ENCODE data around the gene GYS1. TPM values are rescaled to one million over a fixed set of nuclear protein-coding genes. Genes with fewer than 3 reads are reported as not detected.
A peak's percentile ranks its signal among the peaks of the same experiment; 100 is the strongest.
"Not testable (repeated sequence)": the region's sequence is repeated elsewhere in the genome, so short reads cannot be mapped to it uniquely, and the experiment has no call there.

The GYS1 gene
- total RNA-seq (ENCODE audit: low replicate concordance), result 17.7 and 38.7 TPM in 2 replicates

- peak within 1 kb of the TSS; percentile 53 for H2AFZ ChIP-seq (replicated peaks)
Measured at GRCh38 chr19:48993175-48994034, at the start of gene GYS1, which contains the start of gene RUVBL2. Gene GYS1 (minus strand): TSS chr19:48993309. CDS start chr19:48993112, 197 bp downstream. Gene RUVBL2 (plus strand): TSS chr19:48993887. CDS start chr19:48993912, 25 bp downstream.

GRCh38 chr19:49042666-49043065 lies 49.6 kb upstream of the GYS1 start:
- not testable (repeated sequence) for H3K27me3 Mint-ChIP-seq (ENCODE audit: insufficient read depth, low read depth); H3F3A ChIP-seq (ENCODE audit: low read depth); H3K4me1 ChIP-seq; H3K36me3 Mint-ChIP-seq; H3K9me3 ChIP-seq (ENCODE audit: low read depth); H3K27me3 ChIP-seq; H2AFZ ChIP-seq (replicated peaks); H3K36me3 ChIP-seq; H3K79me2 ChIP-seq (ENCODE audit: low read depth); H3K27ac ChIP-seq; H4K20me1 ChIP-seq (ENCODE audit: low read depth); H3K4me3 ChIP-seq; H3K9ac ChIP-seq; H3K4me1 Mint-ChIP-seq; H3K4me3 Mint-ChIP-seq; H3K9me3 Mint-ChIP-seq; DNase-seq (ENCODE audit: low spot score); H3K27ac Mint-ChIP-seq; H3K4me2 ChIP-seq

More at GRCh38 chr19:48993175-48994034, at the start of gene GYS1, which contains the start of gene RUVBL2:
- Mint-ChIP-seq H3K27ac (peak within 1 kb of the TSS; percentile 96), H3K27me3 (ENCODE audit: insufficient read depth, low read depth) (peaks cover 4% of the 10 kb centered on the region), H3K36me3 (peaks cover 9% of the 10 kb centered on the region), H3K9me3 (no peaks in the 10 kb centered on the region), H3K4me3 (peak within 1 kb of the TSS; percentile 100), H3K4me1 (peaks cover 22% of the 10 kb centered on the region)
- H3K4me3 ChIP-seq, result peak within 1 kb of the TSS; percentile 91
- no peaks in the 10 kb centered on the region for H3K9me3 ChIP-seq (ENCODE audit: low read depth)
- H3K4me1 ChIP-seq, result peaks cover 16% of the 10 kb centered on the region
- peaks cover 29% of the 10 kb centered on the region for H4K20me1 ChIP-seq (ENCODE audit: low read depth)
- TF ChIP-seq CTCF (IDR thresholded peaks at IDR 0.05) (peak; percentile 91), EZH2 (IDR thresholded peaks at IDR 0.05) (no peak), EZH2phosphoT487 (IDR thresholded peaks at IDR 0.05) (no peak)
- H3F3A ChIP-seq (ENCODE audit: low read depth), result peaks cover 17% of the 10 kb centered on the region
- peak; percentile 100 for DNase-seq (ENCODE audit: low spot score)
- H3K79me2 ChIP-seq (ENCODE audit: low read depth), result peaks cover 76% of the 10 kb centered on the region
- H3K27me3 ChIP-seq, result no peaks in the 10 kb centered on the region
- H3K36me3 ChIP-seq, result no peaks in the 10 kb centered on the region
- H3K4me2 ChIP-seq, result peak within 1 kb of the TSS; percentile 99
- peak within 1 kb of the TSS; percentile 54 for H3K27ac ChIP-seq
- H3K9ac ChIP-seq, result peak within 1 kb of the TSS; percentile 80

GRCh38 chr19:49042177-49042576 lies 49.1 kb upstream of the GYS1 start:
- Histone ChIP-seq H2AFZ (replicated peaks) (no peak overlapping the region), H3K9ac (no peak overlapping the region), H3K9me3 (ENCODE audit: low read depth) (no peaks in the 10 kb centered on the region), H3K79me2 (ENCODE audit: low read depth) (no peaks in the 10 kb centered on the region), H3K36me3 (no peaks in the 10 kb centered on the region), H3K4me3 (no peak overlapping the region), H3K27me3 (no peaks in the 10 kb centered on the region), H3F3A (ENCODE audit: low read depth) (no peaks in the 10 kb centered on the region), H3K4me1 (no peaks in the 10 kb centered on the region), H3K4me2 (no peak overlapping the region), H4K20me1 (ENCODE audit: low read depth) (no peaks in the 10 kb centered on the region), H3K27ac (no peak overlapping the region)
- TF ChIP-seq EZH2phosphoT487 (IDR thresholded peaks at IDR 0.05) (no peak), EZH2 (IDR thresholded peaks at IDR 0.05) (no peak), CTCF (IDR thresholded peaks at IDR 0.05) (no peak)
- Mint-ChIP-seq H3K27ac (no peak overlapping the region), H3K4me3 (no peak overlapping the region), H3K27me3 (ENCODE audit: insufficient read depth, low read depth) (peaks cover 8% of the 10 kb centered on the region), H3K9me3 (no peaks in the 10 kb centered on the region), H3K4me1 (peaks cover 5% of the 10 kb centered on the region), H3K36me3 (no peaks in the 10 kb centered on the region)
- DNase-seq (ENCODE audit: low spot score), result no peak

- H3K27ac ChIP-seq; H3K9me3 Mint-ChIP-seq; H3K4me3 Mint-ChIP-seq; H3K4me1 ChIP-seq; H3F3A ChIP-seq (ENCODE audit: low read depth); H3K9ac ChIP-seq; H3K4me2 ChIP-seq; H3K79me2 ChIP-seq (ENCODE audit: low read depth); H3K9me3 ChIP-seq (ENCODE audit: low read depth); DNase-seq (ENCODE audit: low spot score); H4K20me1 ChIP-seq (ENCODE audit: low read depth); H2AFZ ChIP-seq (replicated peaks); H3K36me3 Mint-ChIP-seq; H3K27me3 Mint-ChIP-seq (ENCODE audit: insufficient read depth, low read depth); H3K27ac Mint-ChIP-seq; H3K36me3 ChIP-seq; H3K4me1 Mint-ChIP-seq; H3K27me3 ChIP-seq; H3K4me3 ChIP-seq: not testable (repeated sequence)
Measured at GRCh38 chr19:49039736-49040135, 46.6 kb upstream of the GYS1 start.

GRCh38 chr19:49038557-49039276 lies 45.6 kb upstream of the GYS1 start:
- H4K20me1 ChIP-seq (ENCODE audit: low read depth); H3K36me3 ChIP-seq; H3K9me3 ChIP-seq (ENCODE audit: low read depth); H3K4me1 ChIP-seq; H3K9ac ChIP-seq; DNase-seq (ENCODE audit: low spot score); H3K27me3 Mint-ChIP-seq (ENCODE audit: insufficient read depth, low read depth); H3K27ac Mint-ChIP-seq; H3K4me2 ChIP-seq; H3K9me3 Mint-ChIP-seq; H3K36me3 Mint-ChIP-seq; H3F3A ChIP-seq (ENCODE audit: low read depth); H3K79me2 ChIP-seq (ENCODE audit: low read depth); H2AFZ ChIP-seq (replicated peaks); H3K4me3 Mint-ChIP-seq; H3K4me3 ChIP-seq; H3K27me3 ChIP-seq; H3K27ac ChIP-seq; H3K4me1 Mint-ChIP-seq: not testable (repeated sequence)

- not testable (repeated sequence) for H3K27ac Mint-ChIP-seq; H3F3A ChIP-seq (ENCODE audit: low read depth); H3K4me2 ChIP-seq; H3K27me3 Mint-ChIP-seq (ENCODE audit: insufficient read depth, low read depth); H3K4me3 Mint-ChIP-seq; H3K27ac ChIP-seq; DNase-seq (ENCODE audit: low spot score); H3K4me3 ChIP-seq; H3K9ac ChIP-seq; H3K36me3 Mint-ChIP-seq; H3K4me1 ChIP-seq; H3K27me3 ChIP-seq; H3K9me3 Mint-ChIP-seq; H3K79me2 ChIP-seq (ENCODE audit: low read depth); H3K9me3 ChIP-seq (ENCODE audit: low read depth); H2AFZ ChIP-seq (replicated peaks); H4K20me1 ChIP-seq (ENCODE audit: low read depth); H3K4me1 Mint-ChIP-seq; H3K36me3 ChIP-seq
Measured at GRCh38 chr19:49038111-49038510, 45.0 kb upstream of the GYS1 start.

All from neural progenitor cell (in vitro differentiated cells).